PC-3 (cell line): Measurements from ENCODE around the gene PCBP3. TPM values are rescaled to one million over a fixed set of nuclear protein-coding genes. Genes with fewer than 3 reads are reported as not detected.

Experiments used
- ATAC-seq: fragments of 200-7000 bp; cut with Tn5 transposase; 2 replicates; pipeline ENCODE4 v1.9.1; 2020; ENCODE audit warnings: mild to moderate bottlenecking, moderate library complexity
- BruUV-seq: library from RNA; stranded (reverse); fragments of 400-500 nt; replicated peaks from 2 replicates; lab custom pipeline; 2021; lab: Mats Ljungman, UMichigan
- CTCF ChIA-PET: fragments of 300-600 bp; sonication (Branson Sonifier 250); formaldehyde crosslinking; loops from one replicate; lab custom pipeline; 2022; ENCODE audit warnings: antibody characterized with exemption; lab: Charles Lee
- POLR2A ChIA-PET: fragments of 300-600 bp; sonication (Branson Sonifier 250); formaldehyde crosslinking; loops from one replicate; lab custom pipeline; 2022; ENCODE audit warnings: antibody characterized with exemption; ENCODE audit not compliant: unreplicated experiment; lab: Charles Lee
- DNase-seq: peaks from one replicate; pipeline ENCODE4 v3.0.0-alpha.2; 2015
- H2AFZ ChIP-seq: fragments of 300-600 bp; sonication (generic); 2 replicates; pipeline ENCODE4 v1.6.0; 2016; ENCODE audit warnings: antibody characterized with exemption, low read length
- H3F3A ChIP-seq: fragments of 300-600 bp; sonication (generic); one replicate; pipeline ENCODE4 v1.6.0; 2017; ENCODE audit warnings: antibody characterized with exemption, low read length, control low read depth, mild to moderate bottlenecking; ENCODE audit not compliant: unreplicated experiment
- H3K27ac ChIP-seq: fragments of 300-600 bp; sonication (generic); 2 replicates; pipeline ENCODE4 v1.5.1; 2016; ENCODE audit warnings: mild to moderate bottlenecking, low read length
- H3K27me3 ChIP-seq: fragments of 300-600 bp; sonication (generic); 2 replicates; pipeline ENCODE4 v1.6.1; 2016; ENCODE audit warnings: low read length, mixed read lengths
- H3K36me3 ChIP-seq: fragments of 300-600 bp; sonication (generic); 2 replicates; pipeline ENCODE4 v1.6.1; 2016; ENCODE audit warnings: low read depth, mixed run types, low read length, mixed read lengths
- H3K4me1 ChIP-seq: fragments of 300-600 bp; sonication (generic); 2 replicates; pipeline ENCODE4 v1.5.1; 2016; ENCODE audit warnings: low read length; ENCODE audit not compliant: insufficient read depth
- H3K4me2 ChIP-seq: fragments of 300-600 bp; sonication (generic); 2 replicates; pipeline ENCODE4 v1.6.0; 2016; ENCODE audit warnings: low read length
- H3K4me3 ChIP-seq: fragments of 300-600 bp; sonication (generic); 2 replicates; pipeline ENCODE4 v1.5.1; 2016; ENCODE audit warnings: mild to moderate bottlenecking, low read length, mixed read lengths
- H3K79me2 ChIP-seq: fragments of 300-600 bp; sonication (generic); 2 replicates; pipeline ENCODE4 v1.6.1; 2017; ENCODE audit warnings: low read length, mixed read lengths
- H3K9ac ChIP-seq: fragments of 300-600 bp; sonication (generic); 2 replicates; pipeline ENCODE4 v1.6.0; 2016; ENCODE audit warnings: mild to moderate bottlenecking, low read length
- H3K9me2 ChIP-seq: fragments of 300-600 bp; sonication (generic); replicated peaks from 2 replicates; pipeline ENCODE4 v1.6.1; 2016; ENCODE audit warnings: mixed run types, low read length, mixed read lengths
- H3K9me3 ChIP-seq: fragments of 300-600 bp; sonication (generic); 2 replicates; pipeline ENCODE4 v1.6.1; 2016; ENCODE audit warnings: low read length, mixed read lengths
- H4K20me1 ChIP-seq: fragments of 300-600 bp; sonication (generic); 2 replicates; pipeline ENCODE4 v1.6.1; 2016; ENCODE audit warnings: low read length, mixed read lengths
- CTCF ChIP-seq: fragments of 300-600 bp; sonication (generic); conservative IDR thresholded peaks from 2 replicates; pipeline ENCODE4 v1.5.1; 2017; ENCODE audit warnings: antibody characterized with exemption, low read depth, mild to moderate bottlenecking, low read length
- EZH2 ChIP-seq: fragments of 300-600 bp; sonication (generic); IDR thresholded peaks from one replicate; pipeline ENCODE4 v1.6.1; 2017; ENCODE audit warnings: antibody characterized with exemption, mild to moderate bottlenecking, low read length; ENCODE audit not compliant: unreplicated experiment
- EZH2phosphoT487 ChIP-seq: fragments of 300-600 bp; sonication (generic); IDR thresholded peaks from 2 replicates; pipeline ENCODE4 v1.6.1; 2018; ENCODE audit warnings: mild to moderate bottlenecking, antibody characterized with exemption, low read length, borderline replicate concordance
- intact Hi-C: fragments of 100-400 bp; cut with micrococcal nuclease; formaldehyde crosslinking; loops from 2 replicates; pipeline ENCODE4 v1.9.0; 2023
- total RNA-seq: library from RNA; depleted of rRNA; stranded (reverse); fragments of >200 nt; gene quantifications from 2 replicates; pipeline ENCODE4 v1.2.3, GENCODE V29; 2014

The PCBP3 gene
- total RNA-seq, 1 experiment from 2014 or later: 2.4 TPM

DNA sequence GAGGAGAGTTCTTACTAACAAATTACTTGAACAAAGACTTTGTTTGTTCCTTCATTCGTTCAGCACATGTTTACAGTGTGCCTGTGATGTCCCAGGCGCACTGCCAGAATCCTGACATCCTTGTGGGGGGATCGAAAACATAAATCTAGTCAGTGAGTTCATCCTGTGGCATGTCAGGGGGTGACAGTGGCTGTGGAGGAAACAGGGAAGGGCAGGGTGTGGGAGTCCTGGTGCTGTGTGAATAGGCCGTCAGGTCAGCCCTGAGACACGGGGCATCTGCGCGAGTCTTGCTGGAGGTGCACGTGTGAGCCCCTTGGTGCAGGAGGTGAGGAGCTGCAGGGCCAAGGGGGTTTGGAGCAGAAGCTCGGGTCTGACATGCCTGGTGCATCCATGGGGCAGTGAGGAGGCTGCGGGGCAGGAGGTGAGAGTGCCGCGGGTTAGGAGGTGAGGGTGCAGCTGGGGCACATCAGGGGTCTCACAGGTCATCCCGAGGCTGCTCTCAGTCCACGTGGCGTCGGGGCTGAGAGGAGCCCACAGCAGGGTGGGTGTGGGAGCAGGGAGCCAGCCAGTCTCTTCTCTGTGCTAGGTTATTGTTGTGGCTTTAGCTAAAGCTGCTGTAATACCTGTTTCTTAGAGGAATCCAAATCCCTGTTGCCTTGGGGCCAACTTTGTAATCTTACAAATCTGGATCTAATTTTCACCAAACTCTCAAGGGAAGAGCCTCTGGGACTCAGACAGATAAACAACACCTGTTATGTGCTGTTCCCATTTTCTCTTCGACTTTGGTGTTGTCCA is 93.4 kb downstream of the PCBP3 start:
- ChIA-PET CTCF (no interaction called here), POLR2A (no interaction called here)
- H4K20me1 ChIP-seq: no peaks in the 10 kb centered on the region
- ATAC-seq (no peak), DNase-seq (no peak)
- H3K9me3 ChIP-seq: no peaks in the 10 kb centered on the region
- H3K79me2 ChIP-seq: no peaks in the 10 kb centered on the region
- H3K36me3 ChIP-seq: no peaks in the 10 kb centered on the region
- no peak for TF ChIP-seq CTCF
- no peak for TF ChIP-seq EZH2phosphoT487
- no peak for TF ChIP-seq EZH2
- no peak overlapping the region for H3K27ac ChIP-seq
- no peaks in the 10 kb centered on the region for H3F3A ChIP-seq
- no peaks in the 10 kb centered on the region for H3K27me3 ChIP-seq
- H3K9me2 ChIP-seq: no peaks in the 10 kb centered on the region
- intact Hi-C loops: no loop called here
- H3K9ac ChIP-seq: no peak overlapping the region
- no TSS peak for BruUV-seq
- H3K4me3 ChIP-seq: no peak overlapping the region
- no peaks in the 10 kb centered on the region for H3K4me1 ChIP-seq
- no peak overlapping the region for H2AFZ ChIP-seq
- H3K4me2 ChIP-seq: no peak overlapping the region

DNA sequence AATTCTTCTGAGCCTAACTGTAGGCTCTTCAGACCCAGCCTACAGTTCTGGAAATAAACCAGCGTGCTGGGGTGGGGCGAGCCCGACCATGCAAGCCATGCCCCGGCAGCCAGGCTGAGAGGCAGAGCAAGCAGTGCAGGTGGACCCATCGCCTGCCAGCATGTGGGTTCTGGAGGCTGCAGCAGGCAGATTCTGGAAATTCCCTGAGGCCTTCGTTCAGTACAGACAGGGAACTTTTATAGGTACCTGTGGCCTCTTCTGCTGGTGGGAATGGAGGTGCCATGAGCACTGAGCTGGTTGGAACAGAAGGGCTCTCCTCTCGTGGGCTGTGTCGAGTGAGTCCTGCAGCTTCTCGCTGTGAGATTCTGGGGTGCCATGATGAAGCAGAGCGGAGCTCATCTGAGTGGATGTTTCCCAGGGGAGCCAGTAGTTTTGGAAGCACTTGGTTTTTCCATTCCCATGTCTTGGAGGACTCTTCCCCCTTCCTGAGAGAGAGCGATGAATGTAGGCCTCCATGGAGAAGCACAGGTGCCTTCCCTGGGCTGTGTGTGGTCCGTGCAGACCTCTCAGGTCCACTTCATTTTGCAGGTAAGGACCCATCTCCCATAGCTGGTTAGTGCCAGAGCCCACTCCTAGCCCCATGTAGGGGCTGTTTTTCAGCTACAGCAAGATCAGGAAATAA is 94.1 kb downstream of the PCBP3 start:
- Histone ChIP-seq H3K4me1 (no peaks in the 10 kb centered on the region), H3K9ac (no peak overlapping the region), H3K79me2 (no peaks in the 10 kb centered on the region), H2AFZ (no peak overlapping the region), H3K27ac (no peak overlapping the region), H3K9me3 (no peaks in the 10 kb centered on the region), H3K36me3 (no peaks in the 10 kb centered on the region), H3K27me3 (no peaks in the 10 kb centered on the region), H3K4me3 (no peak overlapping the region), H3K4me2 (no peak overlapping the region), H4K20me1 (no peaks in the 10 kb centered on the region), H3F3A (no peaks in the 10 kb centered on the region), H3K9me2 (no peaks in the 10 kb centered on the region)
- BruUV-seq: no TSS peak
- no peak for TF ChIP-seq EZH2
- DNase-seq: no peak
- intact Hi-C loops: no loop called here
- ChIA-PET POLR2A (no interaction called here), CTCF (no interaction called here)
- ATAC-seq: no peak

- Histone ChIP-seq H3K27me3 (no peaks in the 10 kb centered on the region), H3K4me2 (no peak overlapping the region), H3K27ac (no peak overlapping the region), H3K9me3 (no peaks in the 10 kb centered on the region), H3F3A (no peaks in the 10 kb centered on the region), H3K79me2 (no peaks in the 10 kb centered on the region), H3K9me2 (no peaks in the 10 kb centered on the region), H3K36me3 (no peaks in the 10 kb centered on the region), H3K4me3 (no peak overlapping the region), H4K20me1 (no peaks in the 10 kb centered on the region), H3K4me1 (no peaks in the 10 kb centered on the region), H3K9ac (no peak overlapping the region), H2AFZ (no peak overlapping the region)
- POLR2A ChIA-PET: no interaction called here
- no peak for ATAC-seq
- intact Hi-C loops: no loop called here
- CTCF ChIA-PET: no interaction called here
- BruUV-seq: no TSS peak
- no peak for TF ChIP-seq CTCF
- TF ChIP-seq EZH2phosphoT487: no peak
- no peak for TF ChIP-seq EZH2
- DNase-seq: no peak
Observed at GRCh38 chr21:45739218-45740087, 95.9 kb downstream of the PCBP3 start.
